HL-60/S4 (cell line): ENCODE measurements around the gene TRPT1.

Source experiments
- in situ Hi-C: fragments of 300-500 bp; cut with MboI; formaldehyde crosslinking; loops from 2 replicates; pipeline ENCODE4 v1.14.3; 2022; ENCODE audit warnings: low sequenced_read_pairs

Gene TRPT1

GRCh38 chr11:64225608-64226506 is at the start of gene TRPT1, which contains the start of gene NUDT22:
Gene TRPT1, minus strand, starts transcription at chr11:64226186. Its CDS starts 326 bp downstream, at chr11:64225860.
Gene NUDT22, plus strand, starts transcription at chr11:64226274. Its CDS starts 379 bp downstream, at chr11:64226653.
- in situ Hi-C loops, result no loop called here

- in situ Hi-C loops, result no loop called here
Measured at GRCh38 chr11:64275031-64275800, 49.2 kb upstream of the TRPT1 start.

GRCh38 chr11:64269540-64270220 is 43.7 kb upstream of the TRPT1 start:
- in situ Hi-C loops, result no loop called here

DNA sequence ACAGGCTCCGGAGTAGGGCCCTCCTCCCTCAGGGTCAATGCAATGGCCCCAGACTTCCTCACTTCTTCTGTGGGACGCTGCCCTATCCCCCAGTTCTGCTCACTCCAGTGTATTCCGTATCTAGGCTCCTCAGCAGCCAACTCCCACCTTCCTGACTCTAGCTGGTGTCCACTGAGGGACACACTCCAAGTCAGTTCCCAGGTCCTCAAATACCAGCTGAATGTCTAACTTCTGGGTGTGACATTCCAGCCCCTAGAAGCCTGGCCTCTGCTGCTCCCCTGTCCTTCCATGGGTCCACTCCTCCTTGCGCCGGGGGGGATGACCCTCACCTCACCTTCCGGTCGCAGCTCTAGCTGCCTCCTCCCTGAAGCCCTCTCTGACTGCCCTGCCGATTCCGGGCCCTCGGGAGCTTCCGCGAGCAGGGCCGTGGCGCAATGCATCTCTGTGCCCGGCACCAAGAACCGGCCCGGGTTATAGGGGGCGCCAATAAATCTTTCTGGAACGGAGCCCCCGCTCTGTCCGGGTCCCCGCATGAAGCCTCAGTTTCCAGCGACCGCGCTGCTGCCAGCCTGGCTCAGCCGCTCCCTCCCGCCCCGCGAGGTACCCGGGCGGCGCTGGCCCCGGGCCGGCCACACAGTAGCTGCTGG is 43.0 kb upstream of the TRPT1 start:
- in situ Hi-C loops, result no loop called here

GRCh38 chr11:64268025-64268892 is 42.3 kb upstream of the TRPT1 start:
- in situ Hi-C loops, result no loop called here

DNA sequence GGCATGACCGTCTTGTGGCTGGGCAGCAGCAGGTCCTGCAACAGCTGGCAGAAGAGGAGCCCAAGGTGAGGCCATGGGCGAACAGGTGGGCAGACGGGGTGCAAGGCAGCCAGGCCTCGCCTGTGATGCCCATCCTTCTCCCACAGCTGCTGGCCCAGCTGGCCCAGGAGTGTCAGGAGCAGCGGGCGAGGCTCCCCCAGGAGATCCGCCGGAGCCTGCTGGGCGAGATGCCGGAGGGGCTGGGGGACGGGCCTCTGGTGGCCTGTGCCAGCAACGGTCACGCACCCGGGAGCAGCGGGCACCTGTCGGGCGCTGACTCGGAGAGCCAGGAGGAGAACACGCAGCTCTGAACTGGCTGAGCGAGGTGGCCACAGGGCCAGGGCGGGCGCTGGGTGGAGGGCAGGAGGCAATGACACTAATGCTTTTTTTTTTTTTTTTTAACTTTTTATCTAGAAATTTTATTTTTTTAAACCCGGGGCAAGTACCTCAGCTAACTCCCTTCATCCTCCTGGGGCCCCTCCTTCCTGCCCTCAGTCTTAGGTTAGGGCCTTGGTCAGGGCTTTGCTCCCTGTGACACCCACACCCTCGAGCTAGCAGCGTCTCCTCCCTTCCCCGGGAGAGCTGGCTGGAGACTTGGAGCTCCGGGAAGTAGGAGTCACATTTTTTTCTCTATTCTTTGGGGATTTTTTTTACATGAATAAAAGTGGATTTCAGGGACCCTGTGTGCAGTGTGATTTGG is 41.4 kb upstream of the TRPT1 start:
- in situ Hi-C loops, result no loop called here

DNA sequence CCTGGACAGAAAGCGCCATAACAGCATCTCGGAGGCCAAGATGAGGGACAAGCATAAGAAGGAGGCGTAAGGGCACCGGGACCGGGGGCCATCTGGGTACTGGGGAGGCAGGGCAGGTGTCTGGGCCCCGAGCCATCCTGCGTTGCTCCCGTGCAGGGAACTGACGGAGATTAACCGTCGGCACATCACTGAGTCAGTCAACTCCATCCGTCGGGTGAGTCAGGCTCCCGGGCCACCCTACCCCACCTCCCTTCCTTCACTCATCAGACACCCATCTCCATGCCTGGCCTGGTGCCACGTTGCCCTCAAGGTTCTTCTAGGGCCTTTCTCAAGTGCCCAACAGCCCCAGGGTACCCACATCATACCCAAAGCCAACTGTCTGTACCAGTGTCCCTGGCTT is 40.4 kb upstream of the TRPT1 start:
- in situ Hi-C loops, result no loop called here

GRCh38 chr11:64265176-64266160 is 39.5 kb upstream of the TRPT1 start:
- in situ Hi-C loops, result no loop called here

GRCh38 chr11:64264371-64264852 is 38.4 kb upstream of the TRPT1 start:
- in situ Hi-C loops, result no loop called here

- in situ Hi-C loops, result no loop called here
Measured at GRCh38 chr11:64263947-64264317, 37.9 kb upstream of the TRPT1 start.

GRCh38 chr11:64263021-64263946 is 37.3 kb upstream of the TRPT1 start:
- in situ Hi-C loops, result no loop called here

- in situ Hi-C loops, result no loop called here
Measured at GRCh38 chr11:64262271-64263002, 36.5 kb upstream of the TRPT1 start.

GRCh38 chr11:64261556-64262080 is 35.6 kb upstream of the TRPT1 start:
- in situ Hi-C loops, result no loop called here

DNA sequence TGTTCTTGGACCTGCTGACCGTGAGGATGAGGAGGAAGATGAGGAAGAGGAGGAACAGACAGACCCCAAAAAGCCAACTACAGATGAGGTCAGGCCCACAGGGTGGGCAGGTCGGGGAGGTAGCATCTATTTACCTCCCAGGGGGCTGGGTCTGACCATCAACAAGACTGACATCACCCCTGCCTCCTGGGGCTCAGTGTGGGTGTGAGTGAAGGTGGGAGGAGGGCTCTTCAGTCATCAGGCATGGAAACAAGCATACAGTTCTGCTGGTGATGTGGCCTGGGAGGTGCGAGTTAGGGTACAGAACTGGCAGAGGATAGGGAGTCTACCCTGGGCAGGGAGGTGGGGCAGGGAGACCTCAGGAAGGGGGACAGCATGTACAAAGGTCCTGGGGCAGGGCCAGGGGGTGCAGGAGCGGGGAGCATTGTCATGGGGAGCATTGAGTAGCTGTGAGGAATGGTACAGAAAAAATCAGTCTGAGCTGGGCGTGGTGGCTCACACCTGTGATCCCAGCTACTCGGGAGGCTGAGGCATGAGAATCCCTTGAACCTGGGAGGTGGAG is 34.2 kb upstream of the TRPT1 start:
- in situ Hi-C loops, result no loop called here

- in situ Hi-C loops, result no loop called here
Measured at GRCh38 chr11:64259533-64260067, 33.6 kb upstream of the TRPT1 start.
